GM19463 (cell line): ENCODE results near the gene ERP44.
"Not testable (repeated sequence)": the region's sequence is repeated elsewhere in the genome, so short reads cannot be mapped to it uniquely, and the experiment has no call there.

Experiments
- ATAC-seq: cut with Tn5 transposase; IDR thresholded peaks from one replicate; pipeline ENCODE4 v1.9.1; 2021; ENCODE audit warnings: mild to moderate bottlenecking, moderate library complexity; ENCODE audit not compliant: unreplicated experiment

ERP44 gene

DNA sequence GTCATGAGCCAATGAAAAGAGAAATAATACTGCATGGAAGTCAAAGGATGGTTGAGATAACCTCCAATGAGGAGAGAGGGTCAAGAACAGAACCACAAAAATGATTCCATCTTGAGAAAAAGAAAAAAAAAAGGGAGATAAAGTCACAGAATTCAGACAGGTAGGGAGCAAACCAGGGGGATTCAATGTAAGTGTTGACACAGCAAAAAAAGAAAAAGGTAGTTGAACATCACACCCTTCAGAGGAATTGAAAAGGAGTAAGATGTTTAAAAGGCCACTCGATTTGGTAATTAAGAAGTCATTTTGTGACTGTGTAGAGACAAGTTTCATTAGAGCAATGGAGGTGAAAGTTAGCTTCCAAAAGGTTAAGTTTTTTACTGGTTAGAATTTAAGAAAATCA, 79.3 kb downstream of the ERP44 start:
- ATAC-seq: no peak

DNA sequence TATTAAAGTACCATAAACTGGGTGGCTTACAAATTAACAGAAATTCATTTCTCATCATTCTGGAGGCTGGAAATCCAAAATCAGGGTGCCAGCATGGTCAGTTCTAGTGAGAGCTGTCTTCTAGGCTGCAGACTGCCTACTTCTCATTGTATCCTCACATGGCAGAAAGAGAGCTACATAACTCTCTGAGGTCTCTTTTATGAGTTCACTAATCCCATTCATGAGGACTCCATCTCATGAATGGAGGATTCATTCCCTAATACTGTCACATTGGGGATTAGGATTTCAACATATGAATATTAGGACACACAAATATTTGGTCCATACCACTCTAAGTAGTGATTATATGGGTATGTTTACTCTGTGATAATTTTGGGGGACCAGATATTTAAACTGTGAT, 84.0 kb downstream of the ERP44 start:
- ATAC-seq: no peak

DNA sequence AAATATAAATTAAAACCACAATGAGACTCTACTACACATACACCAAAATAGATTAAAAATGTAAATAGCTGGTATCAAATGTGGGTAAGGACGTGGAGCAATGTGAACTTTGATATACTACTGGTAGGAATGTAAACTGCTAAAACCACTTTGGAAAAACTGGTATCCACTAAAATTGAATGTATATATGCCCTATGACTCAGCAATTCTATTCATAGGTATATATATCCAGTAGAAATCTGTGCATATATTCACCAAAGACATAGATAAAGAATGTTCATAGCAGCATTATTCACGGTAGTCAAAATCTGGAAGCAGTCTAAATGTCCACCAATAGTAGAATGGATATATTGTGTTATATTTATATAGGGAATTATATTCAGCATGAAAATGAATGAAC, 85.2 kb downstream of the ERP44 start:
- no peak for ATAC-seq

DNA sequence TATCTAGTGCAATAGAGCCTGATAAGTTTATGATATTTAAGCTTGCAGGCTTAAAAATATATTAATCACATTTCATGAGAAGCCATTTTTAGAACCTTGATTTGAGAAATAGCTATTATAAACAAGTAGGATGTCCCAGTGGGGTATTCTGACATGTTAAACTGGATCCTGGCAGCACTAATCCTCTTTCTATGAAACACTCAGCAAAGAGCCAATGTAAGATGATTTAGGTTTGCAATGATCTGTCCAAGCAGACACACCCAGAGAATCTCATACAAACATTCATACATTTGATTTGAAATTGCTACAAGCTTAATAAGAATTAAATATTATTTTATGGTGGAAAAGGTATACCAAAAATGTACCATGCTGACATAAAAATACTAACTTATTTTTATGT, 86.5 kb downstream of the ERP44 start:
- ATAC-seq: no peak

DNA sequence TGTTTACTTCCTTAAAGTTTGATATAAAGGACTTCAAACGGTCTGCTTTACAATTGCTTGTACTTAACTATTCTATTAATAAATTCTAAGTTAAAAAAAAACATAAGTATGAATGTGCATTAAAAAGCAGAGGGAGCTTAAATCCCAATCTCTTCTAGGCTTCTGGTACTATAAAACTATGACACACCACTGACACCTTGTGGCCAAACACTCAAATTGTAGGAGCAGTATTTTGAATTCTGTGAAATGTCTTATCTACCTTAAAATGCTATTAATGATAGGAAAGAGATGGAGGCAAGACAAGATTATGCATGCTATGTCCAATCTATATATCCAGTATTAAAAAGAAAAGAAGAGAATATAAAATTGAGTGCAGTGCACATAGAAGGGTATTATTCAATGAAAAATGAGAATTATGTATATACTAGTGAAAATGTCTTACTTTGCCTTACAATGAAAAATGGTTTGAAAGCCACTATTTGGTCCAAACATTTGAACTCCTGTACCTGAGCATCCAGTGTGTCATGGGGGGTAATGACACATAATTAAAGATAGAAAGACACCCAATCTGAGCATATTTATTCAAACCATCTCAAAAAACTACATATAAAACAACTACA, 87.6 kb downstream of the ERP44 start:
- ATAC-seq: no peak

DNA sequence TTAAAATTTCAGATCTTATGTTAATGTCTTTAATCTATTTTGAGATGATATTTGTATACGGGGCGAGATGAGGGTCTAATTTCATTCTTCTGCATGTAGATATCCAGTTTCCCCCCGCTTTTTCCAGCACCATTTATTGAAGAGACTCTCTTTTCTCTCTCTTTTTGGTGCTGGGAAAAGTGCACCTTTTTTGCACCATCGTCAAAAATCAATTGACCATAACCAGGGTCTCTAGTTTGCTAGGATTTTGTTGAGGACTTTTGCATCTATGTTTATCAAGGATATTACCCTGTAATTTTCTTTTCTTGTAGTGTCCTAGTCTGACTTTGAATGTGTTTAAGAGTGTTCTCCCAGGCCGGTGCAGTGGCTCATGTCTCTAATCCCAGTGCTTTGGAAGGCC, 99.0 kb downstream of the ERP44 start:
- no peak for ATAC-seq

DNA sequence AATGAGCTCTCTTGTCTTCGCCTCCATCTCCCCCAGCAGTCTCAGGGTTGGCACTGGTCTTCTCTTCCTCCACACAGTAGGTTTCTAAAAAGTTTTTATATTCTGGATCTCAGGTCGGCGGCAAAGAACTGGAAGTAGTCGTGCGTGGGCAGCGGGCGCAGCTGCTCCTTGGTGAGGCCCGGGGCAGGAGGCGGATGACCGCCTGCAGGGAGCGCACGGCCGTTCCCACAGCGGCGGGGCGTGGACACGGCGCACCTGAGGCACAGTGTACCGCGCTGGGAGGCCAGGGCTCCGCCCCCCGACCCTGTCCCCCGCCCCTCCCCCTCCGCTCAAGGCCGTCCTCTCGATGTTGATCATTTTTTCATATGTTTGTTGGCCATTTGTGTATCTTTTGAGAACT, 99.9 kb downstream of the ERP44 start:
- no peak for ATAC-seq

DNA sequence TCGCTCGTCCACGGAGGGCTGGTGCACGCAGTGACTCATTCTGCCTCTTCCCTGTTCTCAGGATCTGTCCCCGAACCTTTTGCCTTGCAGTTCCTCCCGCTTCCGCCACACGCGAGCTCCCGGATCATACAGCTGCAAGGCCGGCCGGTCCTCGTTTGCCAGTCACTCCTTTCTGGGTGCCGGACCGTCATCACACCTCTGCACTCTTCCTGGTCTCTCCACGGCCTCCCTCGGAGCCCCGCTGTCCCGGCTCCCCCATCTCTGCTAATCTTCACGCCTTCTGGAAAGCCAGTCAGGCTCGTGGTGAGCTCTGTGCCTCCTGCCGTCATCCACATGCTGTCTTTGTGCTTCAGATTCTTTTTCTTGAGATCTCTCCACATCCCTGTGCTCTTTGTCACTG, 100.5 kb downstream of the ERP44 start:
- no peak for ATAC-seq

DNA sequence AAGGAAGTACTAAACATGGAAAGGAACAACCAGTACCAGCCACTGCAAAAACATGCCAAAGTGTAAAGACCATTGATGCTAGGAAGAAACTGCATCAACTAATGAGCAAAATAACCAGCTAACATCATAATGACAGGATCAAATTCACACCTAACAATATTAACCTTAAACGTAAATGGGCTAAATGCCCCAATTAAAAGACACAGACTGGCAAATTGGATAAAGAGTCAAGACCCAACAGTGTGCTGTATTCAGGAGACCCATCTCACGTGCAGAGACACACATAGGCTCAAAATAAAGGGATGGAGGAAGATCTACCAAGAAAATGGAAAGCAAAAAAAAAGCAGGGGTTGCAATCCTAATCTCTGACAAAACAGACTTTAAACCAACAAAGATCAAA, 108.3 kb downstream of the ERP44 start:
- ATAC-seq: not testable (repeated sequence)

DNA sequence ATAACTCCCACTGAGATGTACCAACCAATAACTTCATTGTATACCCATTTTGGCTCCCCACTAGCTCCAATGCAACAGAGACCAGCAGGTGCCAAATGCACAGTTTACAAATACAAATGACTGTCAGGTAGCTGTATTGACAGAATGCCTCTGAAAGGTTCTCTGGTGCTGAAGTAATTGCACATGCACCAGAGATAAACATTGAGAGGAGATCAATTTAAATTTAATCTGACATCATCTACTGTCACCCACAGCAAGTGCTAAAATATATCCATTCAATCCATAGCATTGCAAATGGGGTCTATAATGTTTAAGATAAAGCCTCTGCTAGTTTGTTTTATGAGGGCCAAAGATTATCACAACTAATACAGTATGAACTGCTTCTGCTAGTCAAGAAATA, 112.2 kb downstream of the ERP44 start:
- ATAC-seq: no peak

DNA sequence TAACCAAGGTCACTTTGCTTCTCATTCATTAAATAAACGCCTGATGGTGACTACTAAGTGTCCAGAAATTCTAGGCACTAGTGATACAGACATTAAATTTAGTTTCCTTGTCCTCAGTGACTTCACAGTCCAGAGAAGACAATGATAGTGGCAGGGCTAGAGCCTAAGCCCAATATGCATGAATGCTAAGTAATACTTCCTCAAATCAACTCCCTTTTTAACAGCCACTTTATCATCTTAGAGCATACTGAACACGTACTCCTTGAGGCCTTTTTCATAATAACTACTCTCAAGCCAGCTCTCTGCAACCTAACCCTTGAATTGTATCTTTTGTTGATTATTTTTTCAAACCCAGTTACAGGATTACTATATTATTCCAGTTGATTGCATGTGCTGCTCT, 118.2 kb downstream of the ERP44 start:
- no peak for ATAC-seq

DNA sequence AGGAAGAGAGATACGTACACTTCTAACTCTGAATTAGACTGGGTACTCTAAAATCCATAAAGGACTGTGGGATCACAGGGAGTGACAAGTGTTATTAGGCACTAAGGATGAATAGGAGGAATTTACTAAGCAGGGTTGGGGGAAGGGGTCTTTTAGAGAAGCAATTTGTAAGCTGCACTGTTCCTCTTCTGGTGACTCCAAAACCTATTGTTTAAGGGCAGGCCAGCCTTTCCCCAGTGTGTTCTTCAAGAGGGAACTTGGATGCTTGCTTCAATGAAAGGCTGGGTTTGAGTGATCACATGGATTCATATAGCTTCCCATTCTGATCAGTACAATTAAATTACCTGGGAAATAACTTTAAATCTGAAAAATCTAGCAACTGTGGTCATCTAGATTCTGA, 120.6 kb downstream of the ERP44 start:
- no peak for ATAC-seq

DNA sequence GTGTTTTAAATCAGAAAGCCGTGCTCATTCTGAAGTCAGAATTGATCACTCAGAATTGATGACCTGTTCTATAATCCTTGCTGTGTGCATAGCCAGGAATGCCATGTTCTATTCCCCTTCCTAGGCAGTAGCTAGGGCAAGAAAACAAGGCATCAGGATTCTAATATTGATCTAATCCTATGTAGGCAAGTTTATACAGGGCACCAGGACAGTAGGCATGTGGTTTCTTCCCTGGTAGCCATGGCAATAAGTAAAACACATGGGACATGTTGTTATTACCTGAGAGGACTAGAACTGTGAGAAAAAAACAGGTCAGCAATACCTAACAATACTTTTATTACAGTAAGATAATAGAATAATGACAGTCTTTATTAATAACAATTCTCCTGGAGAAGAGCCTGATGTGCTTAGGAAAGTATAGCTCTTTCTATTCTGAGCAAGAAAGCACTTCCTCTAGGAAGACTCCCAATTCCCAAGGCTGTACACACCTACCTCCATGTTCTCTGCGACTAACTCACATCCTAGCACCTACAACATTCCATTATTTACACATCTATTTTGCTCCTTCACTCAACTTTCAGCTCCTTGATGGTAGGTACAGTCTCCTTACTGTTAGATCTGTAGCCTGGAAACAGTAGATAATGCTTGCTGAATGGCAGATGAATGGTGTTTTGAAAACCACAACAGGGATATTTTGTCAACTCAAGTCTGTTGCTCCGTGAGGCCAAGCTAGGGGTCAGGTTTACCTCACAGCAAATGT, 121.6 kb downstream of the ERP44 start:
- no peak for ATAC-seq

DNA sequence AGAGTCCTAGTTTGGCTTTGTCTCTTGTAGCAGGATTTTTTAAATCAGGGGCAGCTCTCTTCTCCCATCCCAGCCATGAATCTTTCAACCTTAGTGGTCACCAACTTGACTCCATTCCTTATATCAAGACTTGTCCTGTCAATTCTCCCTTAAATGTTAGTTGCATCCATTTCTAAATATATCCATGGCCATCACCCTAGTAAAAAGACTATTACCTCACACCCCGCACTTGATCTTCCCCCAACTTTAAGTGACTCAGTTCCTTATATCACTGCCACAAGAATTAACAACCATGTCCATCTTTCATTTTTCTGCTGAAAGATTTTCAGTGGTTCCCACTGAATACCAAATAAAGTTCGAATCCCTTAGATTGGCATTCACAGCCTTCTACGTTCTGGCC, 125.3 kb downstream of the ERP44 start:
- ATAC-seq: no peak

DNA sequence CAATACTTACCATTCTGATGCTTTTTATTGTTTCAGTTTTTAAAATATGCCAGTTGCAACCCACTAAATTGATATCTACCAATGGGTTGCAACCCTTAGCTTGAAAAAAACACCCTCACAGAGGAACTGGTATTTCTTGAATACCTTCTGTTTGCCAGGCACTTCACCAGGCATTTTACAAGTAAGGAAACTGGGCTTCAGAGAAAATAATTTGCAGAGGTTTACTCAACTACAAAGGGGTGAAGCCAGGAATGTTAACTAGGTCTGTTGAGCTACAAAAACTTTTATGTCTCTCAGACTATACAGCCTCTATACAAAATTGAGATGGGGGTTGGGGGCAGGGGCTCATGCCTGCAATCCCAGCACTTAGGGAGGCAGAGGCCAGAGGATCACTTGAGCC, 127.4 kb downstream of the ERP44 start:
- ATAC-seq: no peak

DNA sequence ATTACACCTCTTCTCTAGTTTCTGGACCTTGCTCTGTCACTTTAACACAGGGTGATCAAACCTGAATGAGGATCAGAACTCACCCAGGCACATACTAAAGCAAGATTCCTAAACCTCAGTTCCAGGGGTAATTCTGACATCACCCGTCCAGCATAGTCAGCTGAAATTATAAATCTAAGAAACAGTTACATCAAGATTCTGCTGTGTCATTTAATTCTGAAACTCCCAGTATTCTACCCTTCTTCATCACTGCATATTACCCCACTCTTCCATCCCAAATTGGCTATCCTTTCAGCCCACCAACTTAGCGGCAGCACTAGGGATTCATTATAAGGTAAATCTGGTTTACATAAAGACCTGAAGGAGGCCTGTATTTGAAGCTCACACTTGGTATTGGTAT, 128.3 kb downstream of the ERP44 start:
- ATAC-seq: no peak

DNA sequence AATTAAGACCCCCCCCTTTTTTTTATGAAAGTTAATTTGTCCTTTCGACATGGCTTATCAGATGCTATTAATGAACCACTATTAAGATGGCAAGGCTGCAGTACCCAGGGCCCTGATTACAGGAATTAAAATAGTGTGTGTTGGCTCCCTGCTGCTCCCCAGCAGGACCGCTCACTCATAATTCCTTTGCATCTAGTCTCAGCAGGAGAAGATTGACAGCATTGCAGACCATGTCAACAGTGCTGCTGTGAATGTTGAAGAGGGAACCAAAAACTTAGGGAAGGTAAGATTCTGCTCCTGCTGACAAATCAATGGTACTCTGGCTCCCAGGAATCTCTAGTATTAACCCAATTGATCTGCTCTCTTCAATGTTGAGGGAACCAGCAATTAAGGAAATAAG, 131.3 kb downstream of the ERP44 start:
- ATAC-seq: no peak

DNA sequence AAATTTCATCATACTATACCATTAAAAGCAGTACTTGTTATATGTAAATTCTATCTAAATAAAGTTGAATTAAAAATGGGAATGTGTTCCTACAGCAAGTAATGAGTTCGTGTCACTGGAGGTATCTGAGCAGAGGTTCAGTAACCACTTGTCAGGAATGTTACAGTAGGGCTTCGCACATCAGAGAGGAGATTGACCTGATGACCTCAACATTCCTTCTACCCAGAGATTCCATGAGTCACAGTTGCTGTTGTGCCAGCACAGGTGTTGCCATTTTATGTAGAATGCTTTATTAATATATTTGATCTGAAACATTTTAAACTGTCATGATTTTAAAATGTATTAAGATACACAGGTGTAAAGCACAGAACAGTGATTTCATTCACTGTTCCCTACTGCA, 132.1 kb downstream of the ERP44 start:
- no peak for ATAC-seq

DNA sequence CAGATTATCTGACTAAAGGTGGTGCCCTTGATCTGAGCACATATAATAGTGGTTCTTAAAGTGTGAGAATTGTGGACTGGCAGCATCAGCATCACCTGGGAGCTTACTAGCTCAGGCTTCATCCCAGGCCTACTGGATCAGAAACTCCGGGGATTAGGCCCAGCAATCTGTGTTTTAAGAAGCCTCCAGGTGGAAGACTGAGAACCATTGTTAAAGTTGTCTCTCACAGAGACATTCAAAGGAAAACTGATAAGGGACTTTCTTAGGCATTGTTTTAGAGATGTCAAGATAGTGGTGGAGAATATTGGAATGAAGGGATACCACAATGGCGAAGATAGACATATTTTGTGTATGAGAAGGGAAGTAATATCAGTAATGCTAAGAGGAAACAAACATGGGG, 132.8 kb downstream of the ERP44 start:
- ATAC-seq: no peak

DNA sequence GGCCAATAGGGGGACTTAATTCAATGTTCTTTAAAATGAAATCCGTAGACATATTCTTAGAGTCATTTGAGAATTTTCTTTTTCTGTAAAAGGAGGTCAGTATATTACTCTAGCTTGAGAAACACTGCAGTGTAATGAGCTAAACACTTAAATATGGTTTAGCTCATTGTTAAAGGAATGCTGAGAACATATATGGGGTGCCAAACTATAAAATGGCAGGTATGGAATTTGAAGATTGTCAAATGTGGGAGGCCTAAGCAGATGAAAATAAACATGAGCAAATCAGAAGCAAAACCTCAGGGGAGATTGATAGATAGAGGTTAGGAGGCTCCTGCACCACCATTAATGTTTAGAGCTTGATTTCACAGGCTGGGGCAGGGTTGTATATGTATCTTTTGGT, 134.5 kb downstream of the ERP44 start:
- ATAC-seq: no peak

DNA sequence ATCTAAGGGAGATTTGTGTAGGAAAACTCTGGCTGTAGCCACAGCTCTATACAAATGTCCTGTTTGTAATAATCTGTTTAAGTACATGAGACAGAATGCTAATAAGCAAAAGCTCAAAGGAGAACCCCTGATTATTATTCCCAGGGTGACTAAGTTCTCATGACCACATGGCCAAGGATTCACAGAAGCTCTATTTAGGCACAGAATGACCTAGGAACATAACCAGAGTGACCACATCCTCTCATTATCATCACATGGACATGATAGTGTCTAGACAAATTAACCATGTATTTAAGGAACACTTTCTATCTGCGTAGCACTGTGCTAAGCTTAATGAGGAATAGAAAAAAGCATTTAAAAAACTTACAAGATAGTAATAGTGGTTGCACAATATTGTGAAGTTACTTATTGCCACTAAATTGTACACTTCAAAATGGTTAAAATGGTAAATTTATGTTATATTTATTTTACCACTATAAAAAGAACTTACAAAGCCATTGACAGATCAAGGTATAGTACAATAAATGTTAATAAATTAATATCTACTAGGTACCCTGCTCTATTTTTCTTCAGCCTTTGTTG, 136.0 kb downstream of the ERP44 start:
- no peak for ATAC-seq

DNA sequence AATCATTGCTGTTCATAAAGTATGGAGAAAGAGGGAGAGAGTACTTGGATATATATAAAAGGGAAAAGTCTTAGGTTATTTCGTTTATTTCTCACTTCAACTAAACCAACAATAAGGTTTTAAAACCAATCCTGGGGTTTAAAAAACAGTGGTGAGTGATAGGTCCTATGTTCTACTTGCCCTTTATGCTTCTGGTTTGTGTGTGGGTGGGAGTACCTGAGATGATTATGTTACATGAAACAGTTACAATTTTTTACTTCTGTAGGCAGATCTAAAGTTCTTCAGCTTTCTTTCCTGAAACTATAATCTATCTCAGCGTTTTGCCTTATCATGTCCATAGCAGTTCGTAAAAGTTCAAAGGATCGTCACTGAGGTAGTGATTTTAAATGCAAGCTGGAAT, 143.2 kb downstream of the ERP44 start:
- no peak for ATAC-seq

DNA sequence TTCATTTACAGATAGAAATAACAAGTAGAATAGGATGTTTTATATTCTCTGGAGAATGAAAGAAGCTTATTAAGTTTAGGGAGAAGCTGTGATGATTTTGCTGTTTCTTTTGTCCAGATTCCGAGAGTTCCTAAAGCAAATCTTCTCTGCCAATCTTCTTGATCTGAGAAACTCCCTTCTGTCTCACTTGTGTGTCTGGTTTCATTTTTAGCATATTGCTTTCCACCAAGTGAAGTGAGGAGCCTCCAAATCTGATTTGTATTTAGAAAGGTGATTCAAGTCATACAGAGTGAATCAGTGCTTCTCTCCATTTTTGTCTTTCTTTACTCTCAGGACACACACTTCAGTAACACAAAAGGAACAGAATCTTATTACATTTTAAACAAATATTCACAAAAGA, 144.0 kb downstream of the ERP44 start:
- ATAC-seq: peak; percentile 69
